GM12878 (cell line): ENCODE measurements around the gene PPP1R15A. TPM values are rescaled to one million over a fixed set of nuclear protein-coding genes. Genes with fewer than 3 reads are reported as not detected.

Experiments
- ATAC-seq: fragments of 200-7000 bp; cut with Tn5 transposase; 3 replicates; pipeline ENCODE4 v1.9.1; 2020; ENCODE audit warnings: mild to moderate bottlenecking, moderate library complexity
- BruUV-seq: library from RNA; stranded (reverse); fragments of 400-500 nt; replicated peaks from 2 replicates; lab custom pipeline; 2021; lab: Mats Ljungman, UMichigan
- CTCF ChIA-PET: fragments of 300-600 bp; sonication (Branson Sonifier 250); formaldehyde crosslinking; extraction: SDS; loops from one replicate; lab custom pipeline; 2021; ENCODE audit warnings: inconsistent platforms; lab: Yijun Ruan, JAX
- POLR2A ChIA-PET: fragments of 350-600 bp; formaldehyde crosslinking; extraction: SDS; loops from one replicate; lab custom pipeline; 2021; ENCODE audit warnings: inconsistent platforms; lab: Charles Lee
- RAD21 ChIA-PET: fragments of 300-600 bp; sonication (Branson Sonifier 250); formaldehyde crosslinking; loops from one replicate; lab custom pipeline; 2023; ENCODE audit warnings: antibody characterized with exemption; ENCODE audit not compliant: unreplicated experiment; lab: Charles Lee
- SMC1A ChIA-PET: fragments of 300-600 bp; sonication (Branson Sonifier 250); formaldehyde crosslinking; loops from one replicate; lab custom pipeline; 2023; ENCODE audit not compliant: unreplicated experiment, uncharacterized antibody; lab: Charles Lee
- DNase-seq: peaks from one replicate; pipeline ENCODE4 v3.0.0-alpha.2; 2011; ENCODE audit warnings: low read depth, low spot score
- FAIRE-seq: peaks from 3 replicates; lab custom pipeline; 2011; peaks lifted over from hg19 to GRCh38; lab: Jason Lieb, UNC
- H2AFZ ChIP-seq: 2 replicates; pipeline ENCODE4 v1.6.0; 2011; ENCODE audit warnings: low read depth, low read length, control low read depth; ENCODE audit not compliant: control insufficient read depth
- H3K27ac ChIP-seq: 2 replicates; pipeline ENCODE4 v1.5.1; 2011; ENCODE audit warnings: control low read depth; ENCODE audit not compliant: control insufficient read depth, insufficient read depth
- H3K27me3 ChIP-seq, 2 experiments: replicated peaks in 1 of 2; 2 replicates each; pipeline versions ENCODE4 v1.6.0 to v1.6.1; 2011; ENCODE audit warnings: low read length in 1 of 2; ENCODE audit not compliant: control insufficient read depth in 2 of 2, insufficient read depth in 2 of 2
- H3K36me3 ChIP-seq, 2 experiments: 2 replicates each; pipeline ENCODE4 v1.5.1; 2011; ENCODE audit warnings: low read length in 1 of 2; ENCODE audit not compliant: control insufficient read depth in 2 of 2, insufficient read depth in 2 of 2
- H3K4me1 ChIP-seq: 2 replicates; pipeline ENCODE4 v1.6.1; 2011; ENCODE audit warnings: mild to moderate bottlenecking, low read length, moderate library complexity, mixed read lengths; ENCODE audit not compliant: control insufficient read depth, insufficient read depth
- H3K4me2 ChIP-seq: 2 replicates; pipeline ENCODE4 v1.6.0; 2011; ENCODE audit warnings: control low read depth; ENCODE audit not compliant: control insufficient read depth, insufficient read depth
- H3K4me3 ChIP-seq: fragments of 200-600 bp; sonication (generic); 2 replicates; pipeline ENCODE4 v1.5.1; 2016
- H3K79me2 ChIP-seq: 2 replicates; pipeline ENCODE4 v1.6.0; 2011; ENCODE audit warnings: low read length; ENCODE audit not compliant: control insufficient read depth, insufficient read depth
- H3K9ac ChIP-seq: 2 replicates; pipeline ENCODE4 v1.8.0; 2011; ENCODE audit warnings: low read length, control low read depth, mixed read lengths; ENCODE audit not compliant: control insufficient read depth, insufficient read depth
- H3K9me3 ChIP-seq: replicated peaks from 3 replicates; pipeline ENCODE4 v1.5.1; 2011; ENCODE audit warnings: mild to moderate bottlenecking, low read length; ENCODE audit not compliant: control insufficient read depth, insufficient read depth
- H4K20me1 ChIP-seq: 2 replicates; pipeline ENCODE4 v1.6.0; 2011; ENCODE audit not compliant: control insufficient read depth, insufficient read depth
- FOXK2 ChIP-seq: fragments of 450-650 bp; IDR thresholded peaks from 2 replicates; pipeline ENCODE4 v1.6.1; 2017; ENCODE audit warnings: mild to moderate bottlenecking, moderate library complexity
- FOXM1 ChIP-seq: IDR thresholded peaks from 2 replicates; pipeline ENCODE4 v1.6.1; 2012; ENCODE audit warnings: low read depth, mild to moderate bottlenecking, inconsistent platforms, low read length, moderate library complexity
- HDGF ChIP-seq: fragments of 450-650 bp; IDR thresholded peaks from 2 replicates; pipeline ENCODE4 v1.6.1; 2016; ENCODE audit warnings: antibody characterized with exemption
- KLF5 ChIP-seq: fragments of 450-650 bp; IDR thresholded peaks from 2 replicates; pipeline ENCODE4 v1.6.1; 2014; ENCODE audit warnings: mild to moderate bottlenecking; ENCODE audit not compliant: partially characterized antibody
- MEF2A ChIP-seq: IDR thresholded peaks from 2 replicates; pipeline ENCODE4 v1.6.1; 2011; ENCODE audit warnings: low read depth, mild to moderate bottlenecking, low read length, moderate library complexity; ENCODE audit not compliant: insufficient read depth
- NFIC ChIP-seq: IDR thresholded peaks from 2 replicates; pipeline ENCODE4 v1.6.1; 2012; ENCODE audit warnings: low read depth, mild to moderate bottlenecking, inconsistent platforms, low read length, moderate library complexity
- PAX5 ChIP-seq: IDR thresholded peaks from 2 replicates; pipeline ENCODE4 v1.6.1; 2011; ENCODE audit warnings: low read depth, low read length, borderline replicate concordance
- TARDBP ChIP-seq: IDR thresholded peaks from 2 replicates; pipeline ENCODE4 v1.6.1; 2016; ENCODE audit warnings: borderline replicate concordance
- WGBS: methylation state at CpG from one replicate; pipeline ENCODE4 v1.1.6; 2016; ENCODE audit warnings: low lambda C conversion rate; ENCODE audit not compliant: insufficient replicate concordance, insufficient coverage; ENCODE audit errors: missing lambda C conversion rate; 5-methylcytosine and 5-hydroxymethylcytosine counted together
- in situ Hi-C: fragments of 300-500 bp; cut with MboI; formaldehyde crosslinking; loops from 9 replicates; pipeline ENCODE4 v1.14.3; 2018; ENCODE audit warnings: mixed read lengths
- intact Hi-C: fragments of 100-400 bp; cut with micrococcal nuclease; formaldehyde crosslinking; loops from one replicate; pipeline ENCODE4 v1.14.2; 2022; ENCODE audit not compliant: unreplicated experiment
- polyA plus RNA-seq, 11 experiments: library from polyadenylated mRNA; depleted of rRNA in 4 of 11; unstranded in 6 of 11; stranded (reverse) in 5 of 11; fragments of >200 nt; fragmentation: Nextera tagmentation in 4 of 11; fragmentation: Illumina TruSeq in 1 of 11; extraction: Ambion mirVana in 4 of 11; extraction: Trizol in 1 of 11; gene quantifications; 1 replicate in 1 of 11; 2 replicates in 10 of 11; pipeline versions ENCODE4 v1.2.1 to v1.2.3, GENCODE V29; 2011 to 2016; ENCODE audit warnings: inconsistent platforms in 2 of 11, missing spikeins in 2 of 11, low read depth in 1 of 11
- total RNA-seq, 4 experiments: library from RNA; depleted of rRNA in 3 of 4; stranded (reverse); fragments of >200 nt in 3 of 4; fragmentation: Illumina TruSeq in 1 of 4; extraction: Trizol in 1 of 4; gene quantifications; 2 replicates each; pipeline versions ENCODE4 v1.2.1 to v1.2.3, GENCODE V29; 2013 to 2021
- TF ChIP-seq, protein P1 (sequence below): IDR thresholded peaks from 2 replicates; pipeline ENCODE4 v1.6.1; 2011; ENCODE audit warnings: borderline replicate concordance, low read depth, mild to moderate bottlenecking, moderate library complexity, mixed read lengths, low read length; ENCODE audit not compliant: insufficient read depth; ENCODE audit errors: extremely low read length
- TF ChIP-seq, protein P2 (sequence below): IDR thresholded peaks from 2 replicates; pipeline ENCODE4 v1.6.1; 2012; ENCODE audit warnings: low read depth, low read length, improper control_type of control experiment
- TF ChIP-seq, protein P3 (sequence below): fragments of 450-650 bp; formaldehyde crosslinking; IDR thresholded peaks from 2 replicates; pipeline ENCODE4 v1.4.0; 2020; ENCODE audit warnings: mild to moderate bottlenecking, moderate library complexity

Gene PPP1R15A
- total and polyA plus RNA-seq, 10 of the 15 experiments (the other 5 are each of a cell fraction or from before 2014, with no cell fraction given): 0.68 to 50.8 (median 27.7) TPM

DNA sequence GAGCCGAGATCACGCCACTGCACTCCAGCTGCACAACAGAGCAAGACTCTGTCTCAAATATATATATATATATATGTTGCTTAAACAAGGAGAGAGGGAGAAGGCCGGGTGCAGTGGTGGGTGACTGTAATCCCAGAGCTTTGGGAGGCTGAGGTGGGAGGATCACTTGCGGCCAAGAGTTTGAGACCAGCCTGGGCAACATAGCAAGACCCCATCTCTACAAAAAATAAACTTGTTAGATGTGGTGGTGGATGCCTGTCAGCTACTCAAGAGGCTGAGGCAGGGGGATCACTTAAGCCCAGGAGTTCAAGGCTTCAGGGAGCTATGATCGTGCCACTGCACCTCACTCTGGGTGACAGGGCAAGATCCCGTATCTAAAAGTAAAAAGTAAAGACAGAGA, 30.6 kb upstream of the PPP1R15A start:
- no peak for FAIRE-seq
- H2AFZ ChIP-seq: no peak overlapping the region

More for the DNA sequence above, 30.6 kb upstream of the PPP1R15A start:
- TF ChIP-seq NFIC: no peak
- TF ChIP-seq HDGF: no peak
- TF ChIP-seq, protein P1, sequence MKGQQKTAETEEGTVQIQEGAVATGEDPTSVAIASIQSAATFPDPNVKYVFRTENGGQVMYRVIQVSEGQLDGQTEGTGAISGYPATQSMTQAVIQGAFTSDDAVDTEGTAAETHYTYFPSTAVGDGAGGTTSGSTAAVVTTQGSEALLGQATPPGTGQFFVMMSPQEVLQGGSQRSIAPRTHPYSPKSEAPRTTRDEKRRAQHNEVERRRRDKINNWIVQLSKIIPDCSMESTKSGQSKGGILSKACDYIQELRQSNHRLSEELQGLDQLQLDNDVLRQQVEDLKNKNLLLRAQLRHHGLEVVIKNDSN: no peak
- TF ChIP-seq, protein P2, sequence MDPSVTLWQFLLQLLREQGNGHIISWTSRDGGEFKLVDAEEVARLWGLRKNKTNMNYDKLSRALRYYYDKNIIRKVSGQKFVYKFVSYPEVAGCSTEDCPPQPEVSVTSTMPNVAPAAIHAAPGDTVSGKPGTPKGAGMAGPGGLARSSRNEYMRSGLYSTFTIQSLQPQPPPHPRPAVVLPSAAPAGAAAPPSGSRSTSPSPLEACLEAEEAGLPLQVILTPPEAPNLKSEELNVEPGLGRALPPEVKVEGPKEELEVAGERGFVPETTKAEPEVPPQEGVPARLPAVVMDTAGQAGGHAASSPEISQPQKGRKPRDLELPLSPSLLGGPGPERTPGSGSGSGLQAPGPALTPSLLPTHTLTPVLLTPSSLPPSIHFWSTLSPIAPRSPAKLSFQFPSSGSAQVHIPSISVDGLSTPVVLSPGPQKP: no peak
- no peak for TF ChIP-seq FOXK2
- no peak for TF ChIP-seq FOXM1
- no peak for TF ChIP-seq PAX5
- no peak for TF ChIP-seq TARDBP
- TF ChIP-seq MEF2A: no peak
- TF ChIP-seq, protein P3, sequence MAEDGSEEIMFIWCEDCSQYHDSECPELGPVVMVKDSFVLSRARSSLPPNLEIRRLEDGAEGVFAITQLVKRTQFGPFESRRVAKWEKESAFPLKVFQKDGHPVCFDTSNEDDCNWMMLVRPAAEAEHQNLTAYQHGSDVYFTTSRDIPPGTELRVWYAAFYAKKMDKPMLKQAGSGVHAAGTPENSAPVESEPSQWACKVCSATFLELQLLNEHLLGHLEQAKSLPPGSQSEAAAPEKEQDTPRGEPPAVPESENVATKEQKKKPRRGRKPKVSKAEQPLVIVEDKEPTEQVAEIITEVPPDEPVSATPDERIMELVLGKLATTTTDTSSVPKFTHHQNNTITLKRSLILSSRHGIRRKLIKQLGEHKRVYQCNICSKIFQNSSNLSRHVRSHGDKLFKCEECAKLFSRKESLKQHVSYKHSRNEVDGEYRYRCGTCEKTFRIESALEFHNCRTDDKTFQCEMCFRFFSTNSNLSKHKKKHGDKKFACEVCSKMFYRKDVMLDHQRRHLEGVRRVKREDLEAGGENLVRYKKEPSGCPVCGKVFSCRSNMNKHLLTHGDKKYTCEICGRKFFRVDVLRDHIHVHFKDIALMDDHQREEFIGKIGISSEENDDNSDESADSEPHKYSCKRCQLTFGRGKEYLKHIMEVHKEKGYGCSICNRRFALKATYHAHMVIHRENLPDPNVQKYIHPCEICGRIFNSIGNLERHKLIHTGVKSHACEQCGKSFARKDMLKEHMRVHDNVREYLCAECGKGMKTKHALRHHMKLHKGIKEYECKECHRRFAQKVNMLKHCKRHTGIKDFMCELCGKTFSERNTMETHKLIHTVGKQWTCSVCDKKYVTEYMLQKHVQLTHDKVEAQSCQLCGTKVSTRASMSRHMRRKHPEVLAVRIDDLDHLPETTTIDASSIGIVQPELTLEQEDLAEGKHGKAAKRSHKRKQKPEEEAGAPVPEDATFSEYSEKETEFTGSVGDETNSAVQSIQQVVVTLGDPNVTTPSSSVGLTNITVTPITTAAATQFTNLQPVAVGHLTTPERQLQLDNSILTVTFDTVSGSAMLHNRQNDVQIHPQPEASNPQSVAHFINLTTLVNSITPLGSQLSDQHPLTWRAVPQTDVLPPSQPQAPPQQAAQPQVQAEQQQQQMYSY (CRISPR knock-in tag): no peak
- no peak for TF ChIP-seq KLF5
- TF ChIP-seq, all 136 proteins: peak for 0
- Histone ChIP-seq H3K4me3 (no peak overlapping the region), H3K9ac (no peak overlapping the region), H3K79me2 (no peaks in the 10 kb centered on the region), H3K9me3 (no peaks in the 10 kb centered on the region), H3K27ac (no peak overlapping the region), H3K4me1 (peaks cover 7% of the 10 kb centered on the region), H4K20me1 (no peaks in the 10 kb centered on the region), H3K27me3 (no peaks in the 10 kb centered on the region), H3K4me2 (no peak overlapping the region), H3K36me3 (no peaks in the 10 kb centered on the region)
- ATAC-seq: no peak
- in situ Hi-C loops: no loop called here
- BruUV-seq: no TSS peak
- ChIA-PET POLR2A (interaction anchor here (0.9 to 2.4 kb wide), 3 partner anchors 25 to 53 kb away, joined by 4 to 7 read pairs (median 5); no protein-coding TSS in a partner anchor), CTCF (interaction anchor here (1.0 to 15.6 kb wide), 20 partner anchors 8 to 336 kb away, joined by 3 to 520 read pairs (median 6); partner anchors contain the start of genes BAX, BCAT2, CA11 and FUT2), SMC1A (interaction anchor here (1.0 to 4.9 kb wide), 8 partner anchors 10 to 196 kb away, joined by 3 to 44 read pairs (median 20); partner anchors contain the start of gene CA11), RAD21 (interaction anchor here (1.1 to 4.9 kb wide), 11 partner anchors 13 to 196 kb away, joined by 4 to 72 read pairs (median 7); partner anchors contain the start of genes BCAT2, CA11 and PPP1R15A)
- intact Hi-C loops: no loop called here
- DNase-seq: no peak
- WGBS: 79% methylated on average over 6 of the region's 6 CpGs
